T-cell (primary cell): Measurements from ENCODE around the gene WIPI1. TPM values are rescaled to one million over a fixed set of nuclear protein-coding genes. Genes with fewer than 3 reads are reported as not detected.
A peak's percentile ranks its signal among the peaks of the same experiment; 100 is the strongest.

Experiments
- ATAC-seq, 4 experiments: fragments of 200-7000 bp in 3 of 4; fragments of 150-1000 bp in 1 of 4; cut with Tn5 transposase; replicated peaks in 1 of 4; 1 replicate in 3 of 4; 2 replicates in 1 of 4; pipeline ENCODE4 v1.10.0; 2021; ENCODE audit warnings: moderate library complexity in 3 of 4, mild to moderate bottlenecking in 2 of 4, moderate number of reproducible peaks in 1 of 4
- CTCF ChIA-PET, 2 donors: fragments of 300-600 bp; sonication (Branson Sonifier 250); formaldehyde crosslinking; loops; one replicate each; lab custom pipeline; 2022; ENCODE audit warnings: antibody characterized with exemption in 2 of 2; lab: Charles Lee
- POLR2A ChIA-PET, 2 donors: fragments of 300-600 bp; sonication (Branson Sonifier 250); formaldehyde crosslinking; loops; one replicate each; lab custom pipeline; 2022; ENCODE audit warnings: antibody characterized with exemption in 2 of 2; lab: Charles Lee
- DNase-seq, 35 experiments: peaks; one replicate each; pipeline versions ENCODE4 v3.0.0 to v3.0.0-alpha.2; 2013 to 2023
- H3K27ac ChIP-seq: one replicate; pipeline ENCODE4 v1.5.1; 2013; ENCODE audit warnings: low read length
- H3K27me3 ChIP-seq, 2 experiments: replicated peaks in 1 of 2; 1 replicate in 1 of 2; 2 replicates in 1 of 2; pipeline versions ENCODE4 v1.6.1 to v1.7.0; 2013; ENCODE audit warnings: low read length in 1 of 2, mixed read lengths in 1 of 2; ENCODE audit not compliant: control insufficient read depth in 2 of 2, insufficient read depth in 2 of 2; ENCODE audit errors: extremely low read depth in 1 of 2
- H3K36me3 ChIP-seq, 2 donors: 1 replicate in 1 of 2; 2 replicates in 1 of 2; pipeline versions ENCODE4 v1.6.1 to v1.7.0; 2013; ENCODE audit warnings: low read length in 1 of 2; ENCODE audit not compliant: control insufficient read depth in 2 of 2, insufficient read depth in 1 of 2; ENCODE audit errors: extremely low read depth in 1 of 2
- H3K4me1 ChIP-seq, 2 experiments: 1 replicate in 1 of 2; 2 replicates in 1 of 2; pipeline versions ENCODE4 v1.6.1 to v1.7.0; 2013; ENCODE audit warnings: low read length in 2 of 2, mixed read lengths in 1 of 2; ENCODE audit not compliant: insufficient read depth in 2 of 2, control insufficient read depth in 1 of 2; ENCODE audit errors: extremely low read depth in 1 of 2
- H3K4me3 ChIP-seq, 2 donors: 1 replicate in 1 of 2; 2 replicates in 1 of 2; pipeline versions ENCODE4 v1.5.1 to v1.7.0; 2013; ENCODE audit warnings: mild to moderate bottlenecking in 2 of 2, low read length in 1 of 2, moderate library complexity in 1 of 2; ENCODE audit not compliant: control insufficient read depth in 1 of 2; ENCODE audit errors: extremely low read depth in 1 of 2
- H3K9me3 ChIP-seq: 2 replicates; pipeline ENCODE4 v1.7.0; 2013
- H3K27ac Mint-ChIP-seq, 2 donors: one replicate each; pipeline ENCODE4 v1.8.0; 2020 to 2021; ENCODE audit warnings: mild to moderate bottlenecking in 2 of 2, mixed read lengths in 2 of 2
- H3K27me3 Mint-ChIP-seq, 2 donors: one replicate each; pipeline ENCODE4 v1.8.0; 2021 to 2022; ENCODE audit warnings: mixed read lengths in 2 of 2
- H3K36me3 Mint-ChIP-seq: one replicate; pipeline ENCODE4 v1.8.0; 2021; ENCODE audit warnings: mixed read lengths
- H3K4me1 Mint-ChIP-seq, 3 donors: one replicate each; pipeline ENCODE4 v1.8.0; 2020 to 2022; ENCODE audit warnings: mixed read lengths in 3 of 3, mild to moderate bottlenecking in 1 of 3
- H3K4me3 Mint-ChIP-seq, 3 donors: one replicate each; pipeline ENCODE4 v1.8.0; 2020 to 2022; ENCODE audit warnings: mild to moderate bottlenecking in 3 of 3, mixed read lengths in 3 of 3, moderate library complexity in 3 of 3
- H3K9me3 Mint-ChIP-seq, 3 donors: one replicate each; pipeline ENCODE4 v1.8.0; 2020 to 2022; ENCODE audit warnings: mixed read lengths in 3 of 3
- WGBS: methylation state at CpG from one replicate; pipeline ENCODE4 v1.1.5; 2013; ENCODE audit warnings: missing lambda C conversion rate; ENCODE audit not compliant: insufficient coverage; 5-methylcytosine and 5-hydroxymethylcytosine counted together
- total RNA-seq, 35 experiments: library from RNA in 6 of 35; stranded (reverse) in 6 of 35; fragments of 120-200 nt in 1 of 35; gene quantifications; one replicate each; pipeline versions ENCODE4 v1.2.1 to v1.2.4 and lab custom pipeline; 2013 to 2026

The WIPI1 gene
- total RNA-seq, 5 donors from 2014 or later (not counting 1 experiment from before 2014, with no cell fraction given) = 5.4 to 11.8 (median 9.7) TPM

GRCh38 chr17:68384941-68385340, 72.4 kb downstream of the WIPI1 start:
- Histone ChIP-seq H3K36me3 (no peaks in the 10 kb centered on the region), H3K27ac (no peak overlapping the region), H3K9me3 (no peaks in the 10 kb centered on the region), H3K27me3 (no peaks in the 10 kb centered on the region), H3K4me3 (no peak overlapping the region), H3K4me1 (peaks cover 11 to 17% of the 10 kb centered on the region in 2 experiments)
- Mint-ChIP-seq H3K36me3 (no peaks in the 10 kb centered on the region), H3K4me3 (no peak overlapping the region), H3K4me1 (peaks cover 25 to 36% (median 32%) of the 10 kb centered on the region in 3 donors), H3K9me3 (no peaks in the 10 kb centered on the region), H3K27ac (no peak overlapping the region), H3K27me3 (no peaks in the 10 kb centered on the region)
- CTCF ChIA-PET = no interaction called here
- no peak for DNase-seq
- ATAC-seq = no peak
- WGBS = 97% methylated on average over 4 of the region's 4 CpGs
- POLR2A ChIA-PET = interaction anchor here in 1 of 2 donors (0.5 kb wide), 1 partner anchor 11 kb away, joined by 3 read pairs; no protein-coding TSS in a partner anchor

GRCh38 chr17:68384471-68384870, 72.8 kb downstream of the WIPI1 start:
- ChIA-PET POLR2A (no interaction called here), CTCF (no interaction called here)
- H3K4me3 Mint-ChIP-seq = peak overlapping the region in 2 of 3 donors; percentile 26 to 58
- Histone ChIP-seq H3K4me3 (no peak overlapping the region), H3K9me3 (no peaks in the 10 kb centered on the region), H3K4me1 (peaks cover 11 to 17% of the 10 kb centered on the region in 2 experiments), H3K36me3 (no peaks in the 10 kb centered on the region), H3K27ac (no peak overlapping the region), H3K27me3 (no peaks in the 10 kb centered on the region)
- H3K9me3 Mint-ChIP-seq = no peaks in the 10 kb centered on the region
- H3K27ac Mint-ChIP-seq = peak overlapping the region in 1 of 2 donors; percentile 47
- DNase-seq (no peak), ATAC-seq (no peak)
- H3K36me3 Mint-ChIP-seq = no peaks in the 10 kb centered on the region
- H3K4me1 Mint-ChIP-seq = peaks cover 25 to 36% (median 32%) of the 10 kb centered on the region in 3 donors
- H3K27me3 Mint-ChIP-seq = no peaks in the 10 kb centered on the region
- WGBS = no CpG with 5 or more reads among the region's 1 CpG

GRCh38 chr17:68383443-68384321, 73.6 kb downstream of the WIPI1 start:
- Mint-ChIP-seq H3K4me3 (peak overlapping the region; percentile 26 to 58 (median 39)), H3K9me3 (no peaks in the 10 kb centered on the region), H3K4me1 (peaks cover 25 to 36% (median 32%) of the 10 kb centered on the region in 3 donors), H3K27me3 (no peaks in the 10 kb centered on the region), H3K27ac (peak overlapping the region; percentile 64 to 72), H3K36me3 (no peaks in the 10 kb centered on the region)
- ChIA-PET POLR2A (interaction anchor here in 1 of 2 donors (0.6 kb wide), 1 partner anchor 71 kb away, joined by 3 read pairs; no protein-coding TSS in a partner anchor), CTCF (interaction anchor here (0.5 to 0.6 kb wide), 2 partner anchors 12 to 217 kb away, joined by 3 to 9 read pairs; no protein-coding TSS in a partner anchor)
- Histone ChIP-seq H3K4me1 (peaks cover 11 to 17% of the 10 kb centered on the region in 2 experiments), H3K27ac (no peak overlapping the region), H3K9me3 (no peaks in the 10 kb centered on the region), H3K4me3 (no peak overlapping the region), H3K27me3 (no peaks in the 10 kb centered on the region), H3K36me3 (no peaks in the 10 kb centered on the region)
- DNase-seq = peak in 8 of 35 experiments; percentile 6 to 47 (median 16)
- ATAC-seq = peak in 3 of 4 experiments; percentile 76 to 87 (median 82)
- 42% methylated on average over 4 of the region's 16 CpGs for WGBS

GRCh38 chr17:68383120-68383442, 74.2 kb downstream of the WIPI1 start:
- H3K4me1 Mint-ChIP-seq = peaks cover 25 to 36% (median 32%) of the 10 kb centered on the region in 3 donors
- CTCF ChIA-PET = interaction anchor here in 1 of 2 donors (0.6 kb wide), 1 partner anchor 12 kb away, joined by 3 read pairs; no protein-coding TSS in a partner anchor
- ATAC-seq = no peak
- Histone ChIP-seq H3K27ac (no peak overlapping the region), H3K36me3 (no peaks in the 10 kb centered on the region), H3K27me3 (no peaks in the 10 kb centered on the region), H3K4me1 (peaks cover 11 to 17% of the 10 kb centered on the region in 2 experiments), H3K4me3 (no peak overlapping the region), H3K9me3 (no peaks in the 10 kb centered on the region)
- H3K36me3 Mint-ChIP-seq = peaks cover 4% of the 10 kb centered on the region
- 88% methylated on average over 3 of the region's 4 CpGs for WGBS
- peak overlapping the region in 1 of 3 donors; percentile 58 for H3K4me3 Mint-ChIP-seq
- no peaks in the 10 kb centered on the region for H3K9me3 Mint-ChIP-seq
- DNase-seq = no peak
- H3K27me3 Mint-ChIP-seq = no peaks in the 10 kb centered on the region
- peak overlapping the region; percentile 44 to 64 for H3K27ac Mint-ChIP-seq
- POLR2A ChIA-PET = interaction anchor here in 1 of 2 donors (0.6 kb wide), 1 partner anchor 71 kb away, joined by 3 read pairs; no protein-coding TSS in a partner anchor

GRCh38 chr17:68382582-68383085, 74.7 kb downstream of the WIPI1 start:
- Mint-ChIP-seq H3K9me3 (no peaks in the 10 kb centered on the region), H3K36me3 (peaks cover 7% of the 10 kb centered on the region), H3K27ac (no peak overlapping the region), H3K4me3 (no peak overlapping the region), H3K4me1 (peaks cover 25 to 36% (median 32%) of the 10 kb centered on the region in 3 donors), H3K27me3 (no peaks in the 10 kb centered on the region)
- ATAC-seq = no peak
- ChIA-PET CTCF (interaction anchor here in 1 of 2 donors (0.6 kb wide), 2 partner anchors 13 to 65 kb away, joined by 3 to 6 read pairs; no protein-coding TSS in a partner anchor), POLR2A (no interaction called here)
- Histone ChIP-seq H3K36me3 (no peaks in the 10 kb centered on the region), H3K4me1 (peaks cover 11 to 17% of the 10 kb centered on the region in 2 experiments), H3K27me3 (no peaks in the 10 kb centered on the region), H3K27ac (no peak overlapping the region), H3K9me3 (no peaks in the 10 kb centered on the region), H3K4me3 (no peak overlapping the region)
- no peak for DNase-seq
- 80% methylated on average over 1 of the region's 3 CpGs for WGBS
